Muscle of back (tissue), 11 donors: ENCODE data around the gene CACNB3. TPM values are rescaled to one million over a fixed set of nuclear protein-coding genes. Genes with fewer than 3 reads are reported as not detected.
A peak's percentile ranks its signal among the peaks of the same experiment; 100 is the strongest.
"Not testable (repeated sequence)": the region's sequence is repeated elsewhere in the genome, so short reads cannot be mapped to it uniquely, and the experiment has no call there.

Experiments used
- DNase-seq, 3 donors: peaks; one replicate each; pipeline versions ENCODE4 v3.0.0 to v3.0.0-alpha.2; 2013
- polyA plus RNA-seq, 10 donors: library from polyadenylated mRNA; unstranded; fragments of 120-200 nt; gene quantifications; one replicate each; pipeline ENCODE4 v1.2.1, GENCODE V29; 2013; ENCODE audit not compliant: insufficient read length in 10 of 10

CACNB3 gene
- polyA plus RNA-seq, 10 donors = 13.4 to 27.0 (median 15.6) TPM

- DNase-seq = peak; percentile 93 to 96 (median 94)
These were observed 34.7 kb downstream of the CACNB3 start for GRCh38 chr12:48852734-48853688.

- DNase-seq = no peak
These were observed 36.2 kb downstream of the CACNB3 start for GRCh38 chr12:48854488-48854887.

GRCh38 chr12:48854932-48855331 is 36.6 kb downstream of the CACNB3 start:
- not testable (repeated sequence) for DNase-seq

DNA sequence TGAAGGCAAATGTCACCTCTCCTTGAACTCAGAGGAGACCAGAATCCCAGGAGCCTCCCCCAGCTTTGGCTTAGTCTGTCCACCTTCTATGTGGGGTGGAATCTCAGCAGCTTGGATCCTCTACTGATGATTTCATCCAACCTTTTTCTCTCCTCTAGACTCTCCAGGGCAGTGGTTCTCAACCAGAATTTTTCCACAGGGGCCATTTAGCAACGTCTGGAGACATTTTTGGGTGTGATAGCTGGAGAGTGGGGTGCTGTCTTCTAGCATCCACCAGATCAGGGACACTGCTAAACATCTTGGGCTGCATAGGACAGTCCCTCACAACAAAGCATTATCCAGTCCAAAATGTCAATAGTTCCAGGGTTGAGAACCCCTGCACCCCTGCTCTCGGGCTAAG is 38.1 kb downstream of the CACNB3 start:
- DNase-seq = no peak

- DNase-seq = no peak
These were observed 39.1 kb downstream of the CACNB3 start for GRCh38 chr12:48857278-48857994.

DNA sequence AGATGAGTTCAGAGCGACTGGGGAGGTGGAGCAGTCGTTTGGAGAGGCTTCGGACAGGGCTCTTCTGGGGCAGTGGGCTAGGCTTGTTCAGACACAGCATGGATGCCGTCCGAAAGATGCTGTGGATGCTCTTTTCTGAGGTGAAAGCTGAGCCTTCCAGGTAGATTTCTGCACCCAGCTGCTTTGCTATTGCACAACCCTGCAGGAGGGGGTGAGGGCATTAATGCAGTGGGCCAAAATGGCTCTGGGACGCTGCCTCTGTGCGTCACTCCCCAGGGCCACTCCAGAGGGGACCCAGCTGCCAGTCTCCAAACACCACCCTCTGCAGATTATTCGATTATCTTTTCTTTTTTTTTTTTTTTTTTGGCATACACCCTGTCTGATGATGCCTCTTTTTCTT is 39.7 kb downstream of the CACNB3 start:
- DNase-seq = no peak

DNA sequence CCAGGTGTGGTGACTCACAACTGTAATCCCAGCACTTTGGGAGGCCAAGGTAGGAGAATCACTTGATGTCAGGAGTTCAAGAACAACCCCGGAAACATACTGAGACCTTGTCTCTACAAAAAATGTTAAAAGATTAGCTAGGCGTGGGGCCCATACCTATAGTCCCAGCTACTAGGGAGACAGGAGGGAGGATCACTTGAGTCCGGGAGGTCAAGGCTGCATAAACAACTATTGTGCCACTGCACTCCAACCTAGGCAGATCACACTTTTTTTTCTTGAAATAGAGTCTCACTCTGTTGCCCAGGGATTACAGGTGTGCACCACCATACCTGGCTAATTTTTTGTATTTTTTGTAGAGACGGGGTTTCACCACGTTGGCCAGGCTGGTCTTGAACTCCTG is 41.3 kb downstream of the CACNB3 start:
- no peak for DNase-seq

DNA sequence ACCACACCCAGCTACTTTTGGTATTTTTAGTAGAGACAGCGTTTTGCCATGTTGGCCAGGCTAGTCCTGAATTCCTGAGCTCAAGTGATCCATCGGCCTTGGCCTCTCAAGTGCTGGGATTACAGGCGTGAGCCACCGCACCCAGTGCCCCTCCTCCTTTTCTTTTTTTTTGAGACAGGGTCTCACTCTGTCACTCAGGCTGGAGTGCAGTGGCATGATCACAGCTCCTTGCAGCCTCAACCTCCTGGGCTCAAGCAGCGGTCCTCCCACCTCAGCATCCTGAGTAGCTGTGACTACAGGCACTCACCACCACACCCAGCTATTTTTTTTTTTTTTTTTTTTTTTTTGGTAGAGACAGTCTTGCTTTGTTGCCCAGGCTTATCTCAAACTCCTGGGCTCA is 41.9 kb downstream of the CACNB3 start:
- not testable (repeated sequence) for DNase-seq

DNA sequence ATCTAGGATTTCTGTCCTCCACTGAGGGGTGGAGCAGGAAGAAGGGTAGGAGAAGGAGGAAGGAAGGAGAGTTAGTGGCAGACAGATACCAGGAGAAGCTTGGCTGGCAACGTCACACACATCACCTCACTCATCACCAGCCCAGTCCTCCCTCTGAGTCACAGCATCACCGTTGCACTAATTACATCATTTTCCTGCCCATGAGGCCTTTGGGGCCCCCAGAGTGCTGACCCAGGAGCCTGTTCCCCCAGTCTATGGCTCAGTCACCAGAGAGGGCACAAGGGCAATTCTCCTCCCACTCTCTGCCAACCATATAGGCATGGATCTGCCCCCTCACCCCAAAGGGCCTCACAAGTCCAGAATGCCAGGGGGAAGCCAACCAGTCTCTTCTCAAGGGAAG is 42.8 kb downstream of the CACNB3 start:
- no peak for DNase-seq

- DNase-seq = no peak
These were observed 44.5 kb downstream of the CACNB3 start for GRCh38 chr12:48862760-48863159.

- no peak for DNase-seq
These were observed 45.0 kb downstream of the CACNB3 start for GRCh38 chr12:48863291-48863690.

DNA sequence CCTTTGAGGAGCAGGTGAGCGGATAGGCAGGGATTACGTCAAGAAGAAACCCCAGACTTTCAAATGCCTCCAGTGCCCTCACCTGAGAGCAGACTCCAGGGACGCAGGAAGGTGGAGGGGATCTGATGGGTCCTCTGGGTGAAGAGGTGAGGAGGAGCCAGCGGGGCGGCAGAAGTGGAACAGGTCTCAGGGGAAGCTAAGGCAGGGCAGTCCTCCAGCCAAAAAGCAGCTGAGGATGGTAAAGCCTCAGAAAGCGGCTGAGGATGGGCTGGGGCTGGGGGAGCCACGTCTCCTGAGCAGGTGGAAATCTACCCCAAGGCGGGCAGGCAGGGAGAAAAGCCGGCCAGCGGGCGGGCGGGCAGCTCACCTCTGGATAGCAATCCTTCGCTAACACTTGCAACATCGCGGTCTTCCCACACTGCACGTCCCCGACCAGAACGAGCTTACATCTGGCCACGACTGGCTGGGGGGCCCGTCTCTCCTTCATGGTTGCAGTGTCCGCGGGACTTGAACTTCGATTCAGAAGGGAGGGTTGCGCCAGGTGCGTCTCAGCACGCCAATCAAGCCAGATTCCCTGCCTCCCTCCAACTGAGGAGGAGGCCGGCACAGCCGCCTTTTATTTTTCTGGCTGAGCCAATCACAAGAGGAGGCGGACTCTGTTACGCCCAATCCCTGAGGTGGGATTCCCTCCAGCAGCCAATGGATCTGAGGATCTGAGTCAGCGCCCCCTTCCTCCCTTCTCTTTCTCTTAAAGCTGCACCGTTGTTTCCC is 47.2 kb downstream of the CACNB3 start, which contains the start of gene RND1:
RND1 (minus strand) TSS at position 590 of the 771 bp plus-strand sequence; CDS start at position 487, 103 bp downstream.
- peak; percentile 89 to 97 (median 91) for DNase-seq

GRCh38 chr12:48866052-48866711 is 47.9 kb downstream of the CACNB3 start:
- no peak for DNase-seq

DNA sequence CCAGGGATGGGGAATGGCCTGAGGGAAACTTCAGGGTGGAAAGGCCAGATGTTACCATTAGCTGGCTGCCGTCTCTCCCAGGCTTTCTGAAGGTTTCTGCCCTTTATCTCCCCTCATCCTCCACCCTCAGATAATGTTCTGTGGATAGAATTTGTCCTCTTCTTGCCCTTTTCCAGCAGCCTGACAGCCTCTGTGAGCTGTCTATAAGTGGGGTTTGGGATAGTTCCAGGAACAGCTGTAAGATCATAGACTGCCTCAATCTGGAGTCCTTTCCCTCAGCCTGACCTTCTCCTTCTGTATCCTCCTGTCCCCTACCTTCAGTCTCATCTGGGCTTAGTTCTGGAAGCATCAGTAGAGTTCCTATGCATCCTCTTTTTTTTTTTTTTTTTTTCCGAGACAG is 50.2 kb downstream of the CACNB3 start:
- no peak for DNase-seq

DNA sequence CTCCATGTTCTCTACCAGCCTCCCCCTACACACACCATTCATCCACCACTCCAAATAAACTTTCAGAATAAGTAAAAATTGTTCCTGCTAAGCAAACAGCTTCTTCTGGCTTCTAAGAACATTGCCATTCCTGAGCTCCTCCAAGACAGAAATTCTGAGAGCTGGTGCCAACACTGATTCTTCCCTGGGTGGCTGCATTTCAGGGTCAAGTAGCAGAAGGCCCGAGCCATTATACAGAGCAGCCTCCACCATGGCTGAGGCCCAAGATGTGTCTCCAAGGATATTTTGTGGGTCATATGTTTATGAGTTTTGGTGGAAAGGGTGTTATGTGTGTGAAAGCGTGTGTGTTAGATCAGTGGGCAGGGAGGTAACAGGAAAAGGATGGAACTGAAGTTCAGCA is 50.9 kb downstream of the CACNB3 start:
- no peak for DNase-seq

GRCh38 chr12:48873096-48873495 is 54.8 kb downstream of the CACNB3 start:
- no peak for DNase-seq

DNA sequence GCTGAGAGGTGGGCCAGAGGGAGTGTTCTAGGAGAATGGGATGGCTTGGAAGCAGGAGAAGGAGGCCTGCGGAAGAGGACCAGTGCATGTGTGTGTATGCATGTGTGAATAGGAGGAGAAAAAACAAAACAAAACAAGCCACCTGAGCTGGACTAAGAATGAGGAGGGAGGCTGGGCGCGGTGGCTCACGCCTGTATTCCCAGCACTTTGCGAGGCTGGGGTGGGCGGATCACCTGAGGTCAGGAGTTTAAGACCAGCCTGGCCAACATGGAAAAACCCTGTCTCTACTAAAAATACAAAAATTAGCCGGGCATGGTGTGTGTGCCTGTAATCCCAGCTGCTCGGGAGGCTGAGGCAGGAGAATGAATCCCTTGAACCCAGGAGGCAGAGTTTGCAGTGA is 55.2 kb downstream of the CACNB3 start:
- DNase-seq = not testable (repeated sequence)

DNA sequence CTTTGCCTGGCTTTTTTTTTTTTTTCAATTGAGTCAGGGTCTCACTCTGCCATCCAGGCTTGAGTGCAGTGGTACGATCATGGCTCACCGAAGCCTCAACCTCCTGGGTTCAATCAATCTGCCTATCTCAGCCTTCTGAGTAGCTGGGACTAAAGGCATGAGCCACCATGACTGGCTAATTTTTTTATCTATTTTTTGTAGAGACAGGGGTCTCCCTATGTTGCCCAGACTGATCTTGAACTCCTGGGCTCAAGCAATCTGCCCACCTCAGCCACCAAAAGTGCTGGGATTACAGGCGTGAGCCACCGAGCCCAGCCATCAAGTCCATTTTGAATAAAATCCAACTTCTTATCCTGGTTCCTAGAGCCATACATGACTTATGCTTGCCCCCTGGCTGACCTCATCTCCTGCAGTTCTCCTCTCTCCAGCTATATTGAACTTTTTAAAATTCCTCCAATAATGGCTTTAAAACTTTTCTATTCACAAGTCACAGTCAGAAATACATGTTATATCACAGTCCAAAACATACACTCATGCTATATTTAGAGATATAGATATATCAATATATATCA is 57.7 kb downstream of the CACNB3 start:
- peak in 1 of 3 donors; percentile 32 for DNase-seq
